NCI-H748 treated with DMSO at 0.1 percent for 48 hours (cell line): ENCODE measurements around the gene GYPC.

Source experiments
- DNase-seq: peaks from one replicate; lab custom pipeline; 2025; lab: John Stamatoyannopoulos, UW

Gene GYPC

GRCh38 chr2:126732682-126733245, 76.8 kb downstream of the GYPC start:
- DNase-seq, result no peak

GRCh38 chr2:126733795-126734194, 77.8 kb downstream of the GYPC start:
- no peak for DNase-seq

GRCh38 chr2:126736133-126736874, 80.3 kb downstream of the GYPC start:
- no peak for DNase-seq

- no peak for DNase-seq
These were observed 83.2 kb downstream of the GYPC start for GRCh38 chr2:126739141-126739540.

- DNase-seq, result no peak
These were observed 88.7 kb downstream of the GYPC start for GRCh38 chr2:126744640-126745039.
